HG03108 (cell line): ENCODE measurements around the gene AMMECR1.

ENCODE experiments used
- ATAC-seq: cut with Tn5 transposase; IDR thresholded peaks from one replicate; pipeline ENCODE4 v1.9.1; 2021; ENCODE audit warnings: moderate library complexity; ENCODE audit not compliant: unreplicated experiment

Gene AMMECR1

DNA sequence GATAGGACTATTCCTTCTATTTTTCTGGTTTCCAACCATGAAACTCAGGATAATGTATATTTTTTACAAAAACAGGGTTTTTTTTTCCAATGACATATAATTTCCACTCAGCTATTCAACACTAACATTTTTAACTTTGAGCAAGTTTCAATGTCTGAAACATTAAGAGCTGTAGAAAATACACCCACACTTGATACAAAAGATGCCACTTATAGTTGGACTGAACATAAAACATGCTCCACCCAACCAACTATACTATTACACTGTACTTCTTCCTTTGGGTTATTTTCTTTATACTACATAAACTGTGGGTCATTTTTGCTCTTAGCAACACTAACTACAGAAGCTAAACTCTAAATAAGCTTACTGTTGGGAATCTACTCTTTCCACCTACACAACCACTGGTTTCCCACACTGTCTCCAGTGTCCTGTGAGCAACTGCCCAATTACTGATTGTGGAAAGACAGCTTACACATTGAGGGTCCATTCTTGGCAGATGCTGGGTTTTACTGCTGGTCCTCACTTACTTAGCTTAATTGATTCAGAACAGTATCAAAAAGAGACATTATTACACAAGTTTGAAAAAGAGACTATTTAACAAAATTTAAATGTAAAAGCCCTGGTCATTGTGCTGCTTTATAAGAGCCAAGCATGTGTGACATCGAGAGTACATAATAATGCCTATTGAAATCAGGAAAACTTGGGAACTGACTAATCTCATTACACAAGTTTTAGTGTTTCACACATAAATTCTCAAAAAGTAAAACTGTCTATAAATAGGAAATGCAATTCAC, 6.3 kb downstream of the AMMECR1 start:
- no peak for ATAC-seq

DNA sequence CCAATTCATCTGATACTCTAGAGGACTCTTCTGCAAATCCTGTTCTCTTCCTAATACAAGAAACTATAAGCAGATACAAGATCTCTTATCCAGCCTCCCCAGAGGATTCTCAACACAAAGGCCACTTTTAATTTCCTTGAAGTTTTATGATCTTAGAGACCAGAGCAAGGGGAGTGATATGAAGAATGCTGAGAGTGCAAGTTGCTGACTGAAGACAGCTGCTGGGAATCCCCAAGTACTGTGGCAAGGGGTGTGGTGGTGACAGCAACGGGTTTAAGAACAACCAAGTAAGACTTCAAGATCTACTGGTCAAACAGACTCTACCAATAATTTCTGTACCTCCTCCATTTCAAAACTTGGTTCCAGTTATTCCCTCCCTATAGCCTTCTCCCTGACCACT, 7.0 kb downstream of the AMMECR1 start:
- ATAC-seq = peak; percentile 65

DNA sequence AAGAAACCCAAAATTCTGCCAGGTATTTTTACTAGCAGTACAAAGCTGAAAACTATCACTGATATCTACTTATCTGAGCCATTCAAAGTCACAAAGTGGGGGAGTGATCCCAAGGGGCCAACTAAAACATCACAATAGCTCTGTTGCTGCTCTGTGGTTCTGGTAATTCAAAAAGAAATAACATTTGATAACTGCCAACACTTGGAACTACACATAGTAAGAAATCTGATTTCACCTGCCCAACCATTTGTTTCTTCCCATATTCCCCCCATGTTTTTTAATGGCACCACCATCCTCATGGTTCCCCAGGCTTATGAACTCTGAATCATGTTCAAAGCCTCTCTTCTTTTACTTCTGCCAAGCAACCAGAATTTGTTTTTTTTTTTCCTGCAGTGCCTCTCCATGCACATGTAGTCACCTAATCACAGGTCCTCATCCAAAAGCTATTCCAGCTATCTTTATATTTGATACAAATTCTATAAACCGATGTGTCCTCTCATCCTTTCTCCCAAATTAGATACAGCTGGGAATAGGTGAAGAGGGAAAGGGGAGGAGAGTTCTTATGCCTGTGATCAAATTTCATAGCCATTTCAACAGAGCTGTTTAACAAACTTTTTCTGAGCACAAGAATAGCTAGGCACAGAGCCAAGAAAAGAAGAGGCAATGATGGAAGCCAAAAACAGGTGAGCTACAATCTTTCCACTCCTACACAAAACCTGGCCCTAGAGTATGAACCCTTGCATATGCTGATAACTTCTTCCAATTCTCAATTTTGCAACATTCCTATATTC, 7.7 kb downstream of the AMMECR1 start:
- no peak for ATAC-seq

DNA sequence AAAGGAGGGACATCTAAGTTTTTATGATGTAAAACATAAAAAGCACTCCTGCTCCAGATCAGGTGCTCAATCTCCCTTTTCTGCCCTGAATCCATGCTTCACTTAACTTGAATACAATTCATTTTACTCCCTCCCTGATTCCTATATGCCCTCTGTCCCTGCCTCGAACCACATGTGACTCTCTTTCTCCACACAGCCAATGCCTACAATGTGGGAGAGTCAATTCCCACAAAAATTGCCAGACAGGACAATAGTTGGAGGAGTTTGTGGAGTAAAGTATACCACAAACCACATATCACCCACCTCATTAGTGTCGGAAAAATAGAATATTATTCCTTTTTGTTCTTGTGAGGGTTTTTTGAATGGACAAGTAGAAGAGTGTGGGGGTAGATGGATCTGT, 9.7 kb downstream of the AMMECR1 start:
- ATAC-seq = no peak

DNA sequence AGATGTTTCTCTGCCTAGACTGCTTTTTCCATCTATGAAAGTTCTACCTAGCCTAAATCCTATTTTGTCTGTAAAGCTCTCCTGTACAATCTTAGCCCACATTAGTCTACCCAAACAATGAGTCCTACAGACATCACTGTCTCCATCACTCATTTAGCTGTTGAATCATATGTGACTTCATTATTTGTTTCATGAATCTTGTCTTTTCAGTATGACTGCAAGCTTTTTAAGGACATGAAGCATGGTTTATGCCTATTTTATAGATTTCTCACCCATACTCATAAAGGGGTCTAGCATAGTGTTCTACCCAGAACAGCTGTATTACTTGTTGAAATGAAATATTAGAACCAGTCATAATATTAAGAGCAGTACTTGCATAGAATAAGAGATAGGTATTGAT, 13.0 kb downstream of the AMMECR1 start:
- no peak for ATAC-seq

DNA sequence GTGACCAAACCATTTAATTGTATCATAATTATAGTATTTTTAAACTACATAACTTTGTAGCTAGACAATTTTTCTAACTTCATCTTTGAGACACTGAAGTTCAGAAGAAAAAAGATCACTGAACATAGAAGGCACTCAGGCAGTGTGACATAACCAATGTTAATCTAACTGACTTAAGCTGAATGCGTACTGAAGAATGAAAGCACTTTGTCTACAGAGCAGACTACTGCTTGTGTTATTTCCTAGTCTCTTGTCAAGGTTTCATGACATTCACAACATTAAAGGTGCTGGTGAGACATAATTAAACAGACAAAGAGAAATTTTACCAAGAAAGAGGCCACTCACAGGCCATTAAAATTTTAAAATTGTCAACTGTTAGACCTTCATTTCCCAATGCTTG, 13.5 kb downstream of the AMMECR1 start:
- no peak for ATAC-seq

DNA sequence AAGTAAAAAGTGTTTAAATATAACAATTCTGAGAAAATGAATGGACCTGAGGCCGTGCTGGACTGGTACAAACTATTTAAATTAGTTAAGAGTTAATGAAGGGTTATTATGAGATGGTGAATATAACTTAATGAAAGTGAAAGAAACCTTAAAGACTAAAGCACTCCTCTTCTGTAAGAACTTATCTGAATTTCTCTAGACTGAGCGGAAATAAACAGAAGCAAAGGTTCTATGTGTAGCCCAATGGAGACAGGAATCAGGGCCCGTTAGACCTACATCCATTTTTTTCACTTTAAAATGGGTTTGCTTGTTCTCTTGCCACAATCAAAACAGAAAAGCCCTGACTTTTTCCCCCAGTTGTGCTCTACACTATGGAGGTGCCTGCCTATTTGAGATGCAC, 14.9 kb downstream of the AMMECR1 start:
- no peak for ATAC-seq

DNA sequence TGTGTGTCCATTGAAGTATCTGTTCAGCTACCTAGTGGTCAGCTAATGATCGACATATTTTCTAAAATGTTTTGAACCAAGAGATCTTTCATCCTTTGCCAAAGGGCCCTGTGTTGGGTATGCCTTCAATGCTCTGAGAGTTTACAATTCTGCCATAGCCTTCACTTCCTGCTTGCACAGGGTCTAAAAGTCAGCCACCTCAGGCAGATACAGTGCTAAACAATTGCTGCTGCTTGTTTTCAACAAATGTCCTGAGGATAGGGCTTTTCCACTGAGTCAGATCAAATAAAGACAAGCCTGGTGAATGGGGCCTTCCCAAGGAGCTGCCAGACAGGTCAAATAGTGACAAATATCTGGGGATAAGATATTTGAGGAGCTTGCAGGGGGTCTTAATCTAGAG, 16.7 kb downstream of the AMMECR1 start:
- no peak for ATAC-seq

DNA sequence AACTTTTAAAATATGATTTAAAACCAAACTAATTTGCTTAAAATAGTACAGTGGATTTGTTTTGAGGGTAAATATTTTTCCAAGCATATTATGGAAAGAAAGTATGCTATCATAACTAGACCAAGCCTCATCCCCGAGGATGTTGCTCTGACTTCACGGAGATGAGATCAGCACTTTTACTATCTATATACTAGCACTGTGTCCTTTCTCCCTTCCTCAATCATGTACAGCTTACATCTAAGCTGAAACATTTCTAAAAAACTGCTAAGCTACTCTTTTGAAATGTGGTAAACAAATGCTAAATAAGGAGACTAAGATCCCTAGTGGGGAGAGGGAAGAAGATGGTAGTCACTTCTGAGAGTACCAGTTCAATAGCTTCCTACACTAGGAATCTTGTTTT, 23.8 kb downstream of the AMMECR1 start:
- no peak for ATAC-seq

DNA sequence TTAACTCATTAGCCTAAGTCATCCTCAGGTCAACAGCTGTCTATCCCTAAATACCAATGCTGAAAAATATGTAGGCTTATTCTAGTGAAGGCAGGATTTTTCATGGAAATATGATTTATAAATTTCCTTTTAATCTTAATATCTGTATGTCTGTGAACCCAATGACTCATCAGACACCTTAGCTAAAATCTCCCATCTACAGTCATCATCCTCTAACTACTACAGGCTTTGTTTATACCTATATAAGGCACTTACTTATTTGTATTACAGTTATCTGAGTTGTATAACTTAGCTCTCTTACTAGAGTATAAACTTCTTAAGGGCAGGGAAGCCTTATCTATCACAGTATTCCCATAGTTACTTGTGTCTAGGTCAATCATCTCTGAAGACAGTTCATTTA, 24.2 kb downstream of the AMMECR1 start:
- no peak for ATAC-seq

DNA sequence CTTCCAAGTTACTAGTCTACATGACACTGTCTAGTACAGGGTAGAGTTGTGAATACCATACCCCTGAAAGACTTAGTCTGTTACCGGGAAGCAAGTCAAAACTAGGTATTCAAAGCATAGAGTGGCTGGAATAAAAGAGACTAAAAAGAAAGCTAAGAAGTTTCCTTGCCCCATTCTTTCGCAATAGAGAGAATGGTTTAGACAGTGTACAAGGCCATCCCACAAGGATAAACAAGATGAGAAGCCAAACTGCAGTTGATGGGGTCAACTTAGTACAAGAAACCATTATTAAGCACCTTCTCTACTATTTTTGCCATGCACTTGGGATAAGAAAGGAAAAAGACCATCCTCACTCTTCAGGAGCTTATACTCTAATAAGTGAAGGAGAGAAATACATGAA, 30.3 kb downstream of the AMMECR1 start:
- ATAC-seq = no peak

DNA sequence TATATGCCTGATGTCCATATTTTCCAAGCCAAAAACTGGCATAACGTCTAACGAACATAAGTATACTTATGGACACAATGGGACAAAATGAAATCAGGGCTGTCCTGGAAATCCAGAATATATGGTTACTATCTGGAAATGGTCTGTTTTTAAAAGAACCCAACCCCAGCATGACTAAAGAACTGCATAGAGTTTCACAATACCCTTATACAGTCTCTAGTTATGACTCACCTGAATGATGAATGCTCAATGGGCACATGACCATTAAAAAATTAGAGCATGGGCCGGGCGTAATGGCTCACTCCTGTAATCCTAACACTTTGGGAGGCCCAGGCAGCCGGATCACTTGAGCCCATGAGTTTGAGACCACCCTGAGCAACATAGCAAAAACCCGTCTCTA, 31.8 kb downstream of the AMMECR1 start:
- no peak for ATAC-seq

DNA sequence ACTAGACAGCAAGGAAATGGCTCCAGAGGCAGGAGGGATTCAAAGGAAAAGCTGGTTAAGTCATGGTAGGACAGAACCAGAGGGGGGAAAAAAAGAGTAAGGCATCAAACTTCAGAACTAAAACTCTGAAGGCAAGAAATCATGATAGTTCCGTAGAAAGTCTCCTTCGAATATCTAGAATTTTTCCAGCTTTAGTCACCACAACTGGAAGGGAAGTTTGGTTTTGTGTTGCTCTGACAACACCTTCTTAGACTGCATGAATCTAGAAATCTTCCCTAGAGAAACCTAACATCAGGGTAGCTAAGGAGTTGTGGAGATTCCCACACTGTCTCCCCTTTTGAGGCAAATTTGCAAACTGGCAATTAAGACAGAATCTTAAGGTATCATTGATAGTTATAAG, 33.7 kb downstream of the AMMECR1 start:
- ATAC-seq = no peak

DNA sequence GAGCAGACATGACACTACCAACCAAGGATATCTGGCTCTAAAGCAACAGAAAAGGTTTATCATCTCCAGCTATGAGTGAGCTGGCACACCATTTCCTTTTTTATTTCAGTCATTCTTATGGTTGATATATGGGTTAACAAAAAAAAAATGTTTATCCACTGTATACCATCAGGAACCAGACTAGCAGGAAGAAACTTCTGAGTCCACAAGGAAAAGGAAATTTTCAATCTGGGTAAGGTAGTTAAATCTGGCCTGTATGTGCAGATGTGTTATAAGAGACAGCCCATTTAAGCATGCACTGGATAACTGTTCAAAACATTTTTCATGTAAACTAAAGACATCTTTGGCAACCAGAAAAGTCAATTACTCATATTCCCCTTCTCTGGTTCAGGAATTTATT, 35.0 kb downstream of the AMMECR1 start:
- no peak for ATAC-seq

DNA sequence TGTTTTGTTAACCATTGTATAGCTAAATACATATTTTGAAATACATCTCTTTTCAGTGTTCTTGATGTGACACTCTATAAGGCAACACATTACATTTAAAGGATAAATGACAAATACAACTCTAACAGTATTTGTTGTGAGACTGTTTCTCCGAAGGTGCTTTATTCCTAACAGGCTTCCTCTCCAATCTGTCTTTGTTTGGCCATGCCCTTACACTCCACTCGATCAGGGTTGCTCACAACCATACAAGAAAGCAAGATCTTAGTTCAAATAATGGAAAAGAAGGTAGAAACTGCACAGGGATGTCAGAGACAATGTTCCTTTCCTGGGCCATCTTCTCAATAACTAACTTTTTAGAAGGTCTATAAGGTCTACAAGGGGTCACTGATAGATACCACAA, 36.5 kb downstream of the AMMECR1 start:
- ATAC-seq = no peak

DNA sequence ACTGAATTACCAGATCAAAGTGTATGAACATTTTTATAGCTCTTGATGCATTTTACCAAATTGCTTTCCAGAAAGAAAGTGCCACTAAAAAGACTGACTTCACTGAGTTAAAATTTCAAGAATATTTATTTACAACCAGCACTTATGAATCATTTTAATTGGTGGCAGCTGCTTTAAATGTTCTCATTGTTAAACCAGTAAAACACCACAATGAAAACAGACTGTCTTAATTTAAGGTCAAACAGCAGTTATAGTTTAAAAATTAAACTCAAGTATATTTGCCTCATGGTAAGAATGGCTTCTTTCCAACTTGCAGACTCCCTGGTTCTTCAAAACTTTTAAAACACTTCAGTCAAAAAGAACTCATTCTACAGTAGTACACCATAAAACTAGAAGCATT, 36.9 kb downstream of the AMMECR1 start:
- no peak for ATAC-seq

DNA sequence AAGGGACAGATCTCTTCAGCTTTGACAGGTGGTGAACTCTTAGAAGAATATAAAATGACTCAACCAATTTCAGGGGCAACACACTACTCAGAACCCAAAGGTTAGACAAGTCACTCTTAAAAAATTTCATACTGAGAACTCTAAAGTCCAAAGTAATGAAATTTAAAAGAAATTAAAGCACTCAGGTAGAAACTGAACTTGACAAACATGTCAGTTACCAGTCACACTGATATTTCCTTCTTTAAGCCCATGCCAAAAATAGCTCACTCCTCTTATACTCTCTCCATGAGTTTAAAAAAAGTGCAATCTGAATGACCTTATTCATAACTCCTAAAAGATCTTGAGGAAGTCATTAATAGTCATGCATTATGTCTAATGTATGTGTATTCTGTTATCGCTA, 40.3 kb downstream of the AMMECR1 start:
- no peak for ATAC-seq

DNA sequence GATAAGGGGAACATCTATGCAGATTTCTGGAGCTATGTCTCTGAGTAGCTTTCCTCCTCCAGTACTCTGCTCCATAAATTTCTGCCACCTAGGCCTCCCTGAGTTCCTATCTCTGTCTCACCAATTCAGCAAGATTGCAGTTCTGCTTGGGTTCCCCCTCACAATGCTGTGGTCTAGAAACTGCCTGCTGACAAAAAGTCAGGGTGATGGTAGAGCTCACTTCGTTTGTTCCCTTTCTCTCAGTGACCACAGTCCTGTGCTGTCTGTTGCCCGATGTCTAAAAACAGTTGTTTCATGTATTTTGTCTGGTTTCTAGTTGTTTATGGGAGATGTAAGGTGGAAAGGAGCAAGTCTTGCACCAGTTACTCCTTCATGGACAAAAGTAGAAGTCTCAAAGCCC, 41.1 kb downstream of the AMMECR1 start:
- peak; percentile 87 for ATAC-seq

DNA sequence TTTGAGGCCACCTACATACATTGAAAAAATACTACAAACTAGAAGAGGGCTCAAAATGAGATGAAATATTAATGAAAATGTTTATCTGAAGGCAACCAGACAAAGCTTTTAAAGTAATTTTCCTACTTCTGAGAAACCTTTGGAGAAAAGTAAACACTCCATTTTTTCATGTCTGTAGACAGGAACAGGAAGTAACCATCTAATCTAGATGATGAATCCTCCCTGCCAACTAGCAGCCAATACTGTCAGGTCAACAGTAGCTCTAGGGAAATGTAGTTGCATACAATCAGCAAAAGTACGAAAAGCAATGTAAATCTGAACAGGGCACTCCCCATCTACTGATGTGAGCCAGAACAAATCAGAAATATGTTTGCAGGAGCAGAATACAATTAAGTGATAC, 49.0 kb downstream of the AMMECR1 start:
- no peak for ATAC-seq

DNA sequence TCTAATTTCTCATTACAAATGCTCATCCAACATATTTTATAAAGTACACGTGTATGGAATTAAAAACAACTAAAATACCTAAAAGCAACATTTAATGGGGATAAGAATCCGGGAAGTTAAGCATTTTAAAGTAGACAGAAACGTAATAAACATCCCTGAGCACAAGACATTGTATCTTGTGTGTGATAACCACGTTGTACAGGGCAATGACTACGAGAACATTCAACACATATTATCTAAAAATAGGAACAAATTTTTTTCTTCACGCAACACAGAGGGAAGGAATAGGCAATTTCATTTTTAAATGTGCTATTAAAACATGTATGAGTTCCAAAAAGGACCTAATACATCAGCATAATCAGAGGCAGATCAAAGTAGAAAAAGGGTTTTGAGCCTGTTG, 49.5 kb downstream of the AMMECR1 start:
- ATAC-seq = no peak

DNA sequence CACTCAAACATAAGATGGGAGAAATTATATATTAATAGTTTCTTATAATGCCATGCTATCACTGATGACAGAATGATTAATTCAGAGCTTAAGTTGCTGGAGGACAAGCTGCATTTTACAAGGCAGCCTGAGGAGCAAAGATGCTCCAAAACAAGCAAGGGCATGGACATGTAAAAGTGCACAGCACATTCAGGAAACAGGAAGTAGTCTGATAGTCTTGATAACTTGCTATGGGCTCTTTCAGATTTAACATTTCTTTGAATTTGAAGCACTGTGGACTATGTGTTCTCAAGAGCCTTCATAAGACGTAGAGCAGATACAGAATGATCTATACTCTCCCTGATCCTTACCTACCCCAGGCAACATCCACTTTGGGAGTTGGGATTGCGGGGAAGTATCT, 50.0 kb downstream of the AMMECR1 start:
- ATAC-seq = no peak

DNA sequence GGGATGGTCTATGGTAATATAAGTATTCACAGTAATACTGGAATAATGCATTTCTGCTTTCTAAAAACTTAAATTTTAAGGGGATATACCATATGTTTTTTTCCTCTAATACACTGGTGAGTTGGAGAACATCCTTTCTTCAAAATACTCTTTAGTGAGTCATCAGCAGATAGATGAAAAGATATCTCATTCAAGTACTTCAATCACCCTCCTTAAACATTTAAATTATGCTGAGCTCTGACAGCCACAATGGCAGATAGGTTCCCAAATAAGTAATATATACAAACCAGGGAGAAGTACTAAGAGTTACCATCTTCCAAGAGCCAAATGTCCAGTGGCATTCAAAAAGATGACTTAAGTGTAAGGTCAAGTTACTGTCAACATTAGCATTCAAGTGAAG, 52.2 kb downstream of the AMMECR1 start:
- no peak for ATAC-seq

DNA sequence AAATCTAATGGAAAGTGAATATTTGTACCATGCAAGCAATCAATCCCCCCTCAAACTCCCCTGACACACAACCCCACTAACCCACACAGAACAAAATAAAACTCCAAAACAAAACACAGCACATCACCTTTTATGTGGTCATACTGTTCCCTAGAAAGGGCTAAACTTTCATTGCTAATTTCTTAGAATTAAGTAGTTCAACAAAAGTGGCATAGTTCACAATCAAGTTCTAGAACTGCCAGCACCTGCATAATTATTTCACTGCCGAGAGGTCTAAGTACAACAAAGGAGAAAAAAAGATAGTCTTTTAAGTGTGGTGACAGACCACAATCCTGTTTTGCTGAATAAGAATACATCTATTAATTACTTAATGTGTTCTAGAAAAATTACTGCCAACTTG, 58.8 kb downstream of the AMMECR1 start:
- no peak for ATAC-seq
